GM23338 (cell line): ENCODE results near the gene MEAK7. TPM values are rescaled to one million over a fixed set of nuclear protein-coding genes. Genes with fewer than 3 reads are reported as not detected.

Experiments used
- ATAC-seq: fragments of 200-7000 bp; cut with Tn5 transposase; 3 replicates; pipeline ENCODE4 v1.9.1; 2020
- DNase-seq: peaks from one replicate; pipeline ENCODE4 v3.0.0-alpha.2; 2015; ENCODE audit warnings: low spot score
- H2AFZ ChIP-seq: fragments of 200-600 bp; sonication (generic); 2 replicates; pipeline ENCODE4 v1.8.0; 2016; ENCODE audit warnings: antibody characterized with exemption, mild to moderate bottlenecking, moderate library complexity
- H3F3A ChIP-seq: fragments of 200-600 bp; sonication (generic); replicated peaks from 2 replicates; pipeline ENCODE4 v1.8.0; 2017; ENCODE audit warnings: antibody characterized with exemption, mixed run types, low read depth
- H3K27ac ChIP-seq: fragments of 200-600 bp; sonication (generic); 2 replicates; pipeline ENCODE4 v1.6.1; 2016; ENCODE audit warnings: low read depth
- H3K27me3 ChIP-seq: fragments of 200-600 bp; sonication (generic); 2 replicates; pipeline ENCODE4 v1.8.0; 2016; ENCODE audit warnings: mild to moderate bottlenecking, mixed run types, moderate library complexity; ENCODE audit not compliant: insufficient read depth
- H3K36me3 ChIP-seq: fragments of 200-600 bp; sonication (generic); 2 replicates; pipeline ENCODE4 v1.8.0; 2016; ENCODE audit warnings: mild to moderate bottlenecking; ENCODE audit not compliant: insufficient read depth
- H3K4me1 ChIP-seq: fragments of 200-600 bp; sonication (generic); 2 replicates; pipeline ENCODE4 v1.8.0; 2016; ENCODE audit warnings: mild to moderate bottlenecking, moderate library complexity; ENCODE audit not compliant: insufficient read depth
- H3K4me2 ChIP-seq: fragments of 200-600 bp; sonication (generic); 2 replicates; pipeline ENCODE4 v1.7.1; 2017; ENCODE audit warnings: mixed run types
- H3K4me3 ChIP-seq: fragments of 200-600 bp; sonication (generic); 2 replicates; pipeline ENCODE4 v1.6.1; 2016; ENCODE audit warnings: mixed run types
- H3K79me2 ChIP-seq: fragments of 200-600 bp; sonication (generic); replicated peaks from 2 replicates; pipeline ENCODE4 v1.8.0; 2017; ENCODE audit warnings: mild to moderate bottlenecking; ENCODE audit not compliant: insufficient read depth
- H3K9me2 ChIP-seq: fragments of 200-600 bp; sonication (generic); 2 replicates; pipeline ENCODE4 v1.8.0; 2017; ENCODE audit not compliant: insufficient read depth
- H4K20me1 ChIP-seq: fragments of 200-600 bp; sonication (generic); replicated peaks from 2 replicates; pipeline ENCODE4 v1.8.0; 2017; ENCODE audit warnings: mild to moderate bottlenecking; ENCODE audit not compliant: insufficient read depth
- H3K27ac Mint-ChIP-seq: 2 replicates; pipeline ENCODE4 v1.8.0; 2020; ENCODE audit warnings: inconsistent platforms, mild to moderate bottlenecking, moderate library complexity, mixed read lengths
- H3K27me3 Mint-ChIP-seq: 3 replicates; pipeline ENCODE4 v1.8.0; 2022; ENCODE audit warnings: low read depth, mild to moderate bottlenecking, moderate library complexity, mixed read lengths, inconsistent platforms; ENCODE audit not compliant: insufficient read depth, poor library complexity
- H3K36me3 Mint-ChIP-seq: 3 replicates; pipeline ENCODE4 v1.8.0; 2021; ENCODE audit warnings: low read depth, mild to moderate bottlenecking, inconsistent platforms, moderate library complexity, mixed read lengths
- H3K4me1 Mint-ChIP-seq: 3 replicates; pipeline ENCODE4 v1.8.0; 2020; ENCODE audit warnings: mild to moderate bottlenecking, inconsistent platforms, mixed read lengths
- H3K4me3 Mint-ChIP-seq: 3 replicates; pipeline ENCODE4 v1.8.0; 2021; ENCODE audit warnings: moderate library complexity, mild to moderate bottlenecking, inconsistent platforms, mixed read lengths
- H3K9me3 Mint-ChIP-seq: 3 replicates; pipeline ENCODE4 v1.8.0; 2020; ENCODE audit warnings: moderate library complexity, mild to moderate bottlenecking, inconsistent platforms, mixed read lengths
- CREB1 ChIP-seq: fragments of 250-450 bp; sonication (Bioruptor Pico); IDR thresholded peaks from 2 replicates; pipeline ENCODE4 v1.5.0; 2020; ENCODE audit warnings: low read depth, mild to moderate bottlenecking, moderate library complexity
- CTCF ChIP-seq, 2 experiments: fragments of 200-600 bp in 1 of 2; sonication (generic) in 1 of 2; conservative IDR thresholded peaks; 2 replicates each; pipeline versions ENCODE4 v1.5.1 to v1.6.1; 2016 to 2017; ENCODE audit warnings: antibody characterized with exemption in 2 of 2, low read depth in 2 of 2, mild to moderate bottlenecking in 2 of 2, moderate library complexity in 1 of 2
- ETS1 ChIP-seq: IDR thresholded peaks from 2 replicates; pipeline ENCODE4 v1.6.1; 2016; ENCODE audit warnings: antibody characterized with exemption
- EZH2 ChIP-seq: fragments of 200-600 bp; sonication (generic); IDR thresholded peaks from one replicate; pipeline ENCODE4 v1.8.0; 2017; ENCODE audit warnings: antibody characterized with exemption, mild to moderate bottlenecking, low read depth; ENCODE audit not compliant: unreplicated experiment
- EZH2phosphoT487 ChIP-seq: fragments of 200-600 bp; sonication (generic); IDR thresholded peaks from one replicate; pipeline ENCODE4 v1.8.1; 2018; ENCODE audit warnings: antibody characterized with exemption; ENCODE audit not compliant: unreplicated experiment
- JUNB ChIP-seq: IDR thresholded peaks from one replicate; pipeline ENCODE4 v1.6.1; 2016; ENCODE audit warnings: antibody characterized with exemption; ENCODE audit not compliant: unreplicated experiment
- NANOG ChIP-seq: IDR thresholded peaks from 2 replicates; pipeline ENCODE4 v1.6.1; 2016; ENCODE audit warnings: antibody characterized with exemption, borderline replicate concordance
- POLR2AphosphoS5 ChIP-seq: IDR thresholded peaks from 2 replicates; pipeline ENCODE4 v1.6.1; 2016; ENCODE audit warnings: antibody characterized with exemption, low read depth
- STAT1 ChIP-seq: IDR thresholded peaks from one replicate; pipeline ENCODE4 v1.6.1; 2016; ENCODE audit warnings: antibody characterized with exemption; ENCODE audit not compliant: unreplicated experiment
- ZNF114 ChIP-seq: fragments of 250-450 bp; sonication (Bioruptor Pico); IDR thresholded peaks from 2 replicates; pipeline ENCODE4 v1.5.0; 2020; ENCODE audit warnings: mild to moderate bottlenecking, moderate library complexity
- ZNF331 ChIP-seq: fragments of 250-450 bp; sonication (Bioruptor Pico); IDR thresholded peaks from 2 replicates; pipeline ENCODE4 v1.5.0; 2020; ENCODE audit warnings: low read depth, mild to moderate bottlenecking, moderate library complexity
- polyA plus RNA-seq: library from polyadenylated mRNA; unstranded; fragments of >200 nt; fragmentation: Nextera tagmentation; extraction: Ambion mirVana; gene quantifications from 2 replicates; pipeline ENCODE4 v1.2.1, GENCODE V29; 2016
- total RNA-seq: library from RNA; depleted of rRNA; stranded (reverse); fragments of >200 nt; shearing (Covaris generic); gene quantifications from 2 replicates; pipeline ENCODE4 v1.2.3, GENCODE V29; 2014
- TF ChIP-seq, protein P1 (sequence below): IDR thresholded peaks from one replicate; pipeline ENCODE4 v1.6.1; 2018; ENCODE audit warnings: antibody characterized with exemption; ENCODE audit not compliant: unreplicated experiment

MEAK7 gene
- total and polyA plus RNA-seq, 2 experiments from 2014 or later: 7.5 to 17.2 TPM

DNA sequence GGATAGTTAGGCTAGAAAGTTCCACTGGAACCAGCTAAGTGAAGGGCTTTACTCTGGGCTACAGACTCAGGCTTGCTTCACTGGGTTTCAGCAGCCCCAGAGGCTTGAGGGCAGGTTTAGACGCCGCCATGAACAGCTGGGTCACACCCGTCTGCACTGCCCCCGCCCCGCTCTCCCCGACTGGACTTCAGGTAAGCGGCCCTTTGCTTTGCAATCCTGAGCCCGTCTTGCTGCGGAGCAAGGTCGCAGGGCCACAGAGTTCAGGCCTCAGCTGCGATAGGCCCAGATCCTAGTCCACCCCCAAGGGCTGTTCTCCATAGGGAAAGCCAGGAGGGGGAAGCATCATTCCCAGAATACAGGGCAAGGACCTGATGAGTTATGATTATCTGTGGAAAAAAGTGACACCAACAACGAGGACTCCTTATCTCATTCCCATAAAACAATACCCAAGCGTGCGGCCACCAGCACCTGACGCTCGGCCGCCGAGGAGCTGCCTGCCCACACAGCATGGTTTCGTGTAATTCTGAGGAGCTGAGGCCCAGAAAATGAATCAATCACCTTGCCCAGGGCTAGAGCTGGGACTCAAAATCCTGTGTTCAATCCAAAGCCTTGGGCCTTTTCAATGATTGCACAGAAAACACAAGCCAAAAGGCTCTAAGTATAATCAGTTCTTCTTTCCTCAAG, 20.4 kb downstream of the MEAK7 start (continued):
- TF ChIP-seq ETS1 (no peak), STAT1 (no peak), ZNF331 (CRISPR knock-in tag) (no peak), EZH2phosphoT487 (no peak)

- Histone ChIP-seq H3K4me2 (no peak overlapping the region), H3K4me1 (no peaks in the 10 kb centered on the region), H2AFZ (no peak overlapping the region), H3K79me2 (no peaks in the 10 kb centered on the region), H3K4me3 (no peak overlapping the region), H3K27ac (no peak overlapping the region), H3K36me3 (no peaks in the 10 kb centered on the region), H3F3A (no peaks in the 10 kb centered on the region), H4K20me1 (no peaks in the 10 kb centered on the region), H3K9me2 (no peaks in the 10 kb centered on the region), H3K27me3 (no peaks in the 10 kb centered on the region)
- peaks cover 9% of the 10 kb centered on the region; the same call in 2 of the 3 replicates for H3K36me3 Mint-ChIP-seq
- H3K4me1 Mint-ChIP-seq: no peaks in the 10 kb centered on the region
- ATAC-seq: no peak
- H3K4me3 Mint-ChIP-seq: no peak overlapping the region
- H3K27me3 Mint-ChIP-seq: peaks cover 7% of the 10 kb centered on the region
- DNase-seq: no peak
- no peaks in the 10 kb centered on the region for H3K9me3 Mint-ChIP-seq
- H3K27ac Mint-ChIP-seq: no peak overlapping the region
- no peak for TF ChIP-seq CTCF (conservative IDR thresholded peaks at IDR 0.05; ENCODE audit: low read depth in 2 of 2)
- TF ChIP-seq EZH2phosphoT487: no peak
- TF ChIP-seq NANOG: no peak
- TF ChIP-seq EZH2: no peak
- no peak for TF ChIP-seq CREB1
- TF ChIP-seq, protein P1, sequence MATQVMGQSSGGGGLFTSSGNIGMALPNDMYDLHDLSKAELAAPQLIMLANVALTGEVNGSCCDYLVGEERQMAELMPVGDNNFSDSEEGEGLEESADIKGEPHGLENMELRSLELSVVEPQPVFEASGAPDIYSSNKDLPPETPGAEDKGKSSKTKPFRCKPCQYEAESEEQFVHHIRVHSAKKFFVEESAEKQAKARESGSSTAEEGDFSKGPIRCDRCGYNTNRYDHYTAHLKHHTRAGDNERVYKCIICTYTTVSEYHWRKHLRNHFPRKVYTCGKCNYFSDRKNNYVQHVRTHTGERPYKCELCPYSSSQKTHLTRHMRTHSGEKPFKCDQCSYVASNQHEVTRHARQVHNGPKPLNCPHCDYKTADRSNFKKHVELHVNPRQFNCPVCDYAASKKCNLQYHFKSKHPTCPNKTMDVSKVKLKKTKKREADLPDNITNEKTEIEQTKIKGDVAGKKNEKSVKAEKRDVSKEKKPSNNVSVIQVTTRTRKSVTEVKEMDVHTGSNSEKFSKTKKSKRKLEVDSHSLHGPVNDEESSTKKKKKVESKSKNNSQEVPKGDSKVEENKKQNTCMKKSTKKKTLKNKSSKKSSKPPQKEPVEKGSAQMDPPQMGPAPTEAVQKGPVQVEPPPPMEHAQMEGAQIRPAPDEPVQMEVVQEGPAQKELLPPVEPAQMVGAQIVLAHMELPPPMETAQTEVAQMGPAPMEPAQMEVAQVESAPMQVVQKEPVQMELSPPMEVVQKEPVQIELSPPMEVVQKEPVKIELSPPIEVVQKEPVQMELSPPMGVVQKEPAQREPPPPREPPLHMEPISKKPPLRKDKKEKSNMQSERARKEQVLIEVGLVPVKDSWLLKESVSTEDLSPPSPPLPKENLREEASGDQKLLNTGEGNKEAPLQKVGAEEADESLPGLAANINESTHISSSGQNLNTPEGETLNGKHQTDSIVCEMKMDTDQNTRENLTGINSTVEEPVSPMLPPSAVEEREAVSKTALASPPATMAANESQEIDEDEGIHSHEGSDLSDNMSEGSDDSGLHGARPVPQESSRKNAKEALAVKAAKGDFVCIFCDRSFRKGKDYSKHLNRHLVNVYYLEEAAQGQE: no peak
- no peak for TF ChIP-seq ETS1
- no peak for TF ChIP-seq ZNF114
- TF ChIP-seq JUNB: no peak
- no peak for TF ChIP-seq ZNF331 (CRISPR knock-in tag)
- no peak for TF ChIP-seq POLR2AphosphoS5
These were observed 21.2 kb downstream of the MEAK7 start for GRCh38 chr16:84482951-84483881.
